Natural killer cell (primary cell): Measurements from ENCODE around the gene SEMA3A. TPM values are rescaled to one million over a fixed set of nuclear protein-coding genes. Genes with fewer than 3 reads are reported as not detected.

Experiments
- ATAC-seq, 3 donors: fragments of 150-1000 bp in 2 of 3; fragments of 200-7000 bp in 1 of 3; cut with Tn5 transposase; 1 replicate in 1 of 3; 2 replicates in 2 of 3; pipeline ENCODE4 v1.10.0; 2021; ENCODE audit warnings: mild to moderate bottlenecking in 2 of 3, moderate library complexity in 2 of 3
- DNase-seq, 2 donors: peaks; one replicate each; pipeline versions ENCODE4 v3.0.0 to v3.0.0-alpha.2; 2013 to 2021; ENCODE audit warnings: mixed read lengths in 1 of 2
- H3K27ac ChIP-seq: one replicate; pipeline ENCODE4 v1.5.1; 2013; ENCODE audit warnings: mild to moderate bottlenecking, low read length
- H3K27me3 ChIP-seq: one replicate; pipeline ENCODE4 v1.6.1; 2013; ENCODE audit warnings: low read length; ENCODE audit not compliant: control insufficient read depth, insufficient read depth
- H3K36me3 ChIP-seq: one replicate; pipeline ENCODE4 v1.6.1; 2013; ENCODE audit warnings: low read length; ENCODE audit not compliant: control insufficient read depth, insufficient read depth
- H3K4me1 ChIP-seq: one replicate; pipeline ENCODE4 v1.6.1; 2013; ENCODE audit warnings: low read length; ENCODE audit not compliant: control insufficient read depth, insufficient read depth
- H3K4me3 ChIP-seq: one replicate; pipeline ENCODE4 v1.5.1; 2013; ENCODE audit warnings: low read length
- H3K9me3 ChIP-seq: one replicate; pipeline ENCODE4 v1.6.1; 2013; ENCODE audit warnings: low read length; ENCODE audit not compliant: control insufficient read depth, insufficient read depth
- H3K27ac Mint-ChIP-seq, 2 donors: one replicate each; pipeline ENCODE4 v1.8.0; 2022; ENCODE audit warnings: mild to moderate bottlenecking in 2 of 2, mixed read lengths in 2 of 2, moderate library complexity in 1 of 2
- H3K27me3 Mint-ChIP-seq, 2 donors: one replicate each; pipeline ENCODE4 v1.8.0; 2022; ENCODE audit warnings: low read depth in 2 of 2, mixed read lengths in 2 of 2
- H3K36me3 Mint-ChIP-seq: one replicate; pipeline ENCODE4 v1.8.0; 2022; ENCODE audit warnings: mixed read lengths
- H3K4me1 Mint-ChIP-seq, 2 donors: one replicate each; pipeline ENCODE4 v1.8.0; 2022; ENCODE audit warnings: mixed read lengths in 2 of 2
- H3K4me3 Mint-ChIP-seq: one replicate; pipeline ENCODE4 v1.8.0; 2022; ENCODE audit warnings: mild to moderate bottlenecking, moderate library complexity, mixed read lengths
- H3K9me3 Mint-ChIP-seq, 2 donors: one replicate each; pipeline ENCODE4 v1.8.0; 2022; ENCODE audit warnings: mixed read lengths in 2 of 2
- CTCF ChIP-seq: fragments of 200-600 bp; IDR thresholded peaks from one replicate; pipeline ENCODE4 v1.8.0; 2022; ENCODE audit warnings: antibody characterized with exemption
- WGBS: methylation state at CpG from one replicate; pipeline ENCODE4 v1.1.7; 2013; ENCODE audit warnings: missing lambda C conversion rate; ENCODE audit not compliant: insufficient coverage; 5-methylcytosine and 5-hydroxymethylcytosine counted together
- intact Hi-C: fragments of 100-400 bp; cut with micrococcal nuclease; formaldehyde crosslinking; loops from one replicate; pipeline ENCODE4 v1.14.2; 2022
- total RNA-seq, 4 donors: library from RNA; stranded (reverse); fragments of 120-200 nt in 1 of 4; gene quantifications; one replicate each; pipeline versions ENCODE4 v1.2.3 to v1.2.4, GENCODE V29; 2013 to 2022

The SEMA3A gene
- total RNA-seq, 3 donors from 2014 or later (not counting 1 experiment from before 2014, with no cell fraction given) = 0.13 to 0.21 TPM; not detected in 1

- Mint-ChIP-seq H3K4me3 (no peak overlapping the region), H3K27ac (no peak overlapping the region), H3K4me1 (no peaks in the 10 kb centered on the region), H3K36me3 (no peaks in the 10 kb centered on the region), H3K9me3 (peaks cover 2 to 4% of the 10 kb centered on the region in 2 donors), H3K27me3 (no peaks in the 10 kb centered on the region)
- ATAC-seq (no peak), DNase-seq (no peak)
- Histone ChIP-seq H3K36me3 (no peaks in the 10 kb centered on the region), H3K27ac (no peak overlapping the region), H3K4me3 (no peak overlapping the region), H3K4me1 (no peaks in the 10 kb centered on the region), H3K9me3 (no peaks in the 10 kb centered on the region), H3K27me3 (no peaks in the 10 kb centered on the region)
- TF ChIP-seq CTCF = no peak
- intact Hi-C loops = no loop called here
Observed at GRCh38 chr7:84162125-84162524, 32.5 kb downstream of the SEMA3A start.

- DNase-seq (no peak), ATAC-seq (no peak)
- Mint-ChIP-seq H3K4me3 (no peak overlapping the region), H3K27ac (no peak overlapping the region), H3K36me3 (no peaks in the 10 kb centered on the region), H3K4me1 (no peaks in the 10 kb centered on the region), H3K27me3 (no peaks in the 10 kb centered on the region), H3K9me3 (peaks cover 2 to 4% of the 10 kb centered on the region in 2 donors)
- H3K36me3 ChIP-seq = no peaks in the 10 kb centered on the region
- intact Hi-C loops = no loop called here
- no CpG with 5 or more reads among the region's 1 CpG for WGBS
- no peaks in the 10 kb centered on the region for H3K4me1 ChIP-seq
- no peaks in the 10 kb centered on the region for H3K27me3 ChIP-seq
- no peak for TF ChIP-seq CTCF
- no peak overlapping the region for H3K27ac ChIP-seq
- H3K9me3 ChIP-seq = no peaks in the 10 kb centered on the region
- H3K4me3 ChIP-seq = no peak overlapping the region
Observed at GRCh38 chr7:84161398-84161797, 33.2 kb downstream of the SEMA3A start.

GRCh38 chr7:84159435-84159834 is 35.2 kb downstream of the SEMA3A start:
- peaks cover 4 to 6% of the 10 kb centered on the region in 2 donors for H3K9me3 Mint-ChIP-seq
- ATAC-seq (no peak), DNase-seq (no peak)

More at GRCh38 chr7:84159435-84159834, 35.2 kb downstream of the SEMA3A start:
- Histone ChIP-seq H3K27me3 (no peaks in the 10 kb centered on the region), H3K4me1 (no peaks in the 10 kb centered on the region), H3K4me3 (no peak overlapping the region), H3K9me3 (no peaks in the 10 kb centered on the region), H3K36me3 (no peaks in the 10 kb centered on the region), H3K27ac (no peak overlapping the region)
- Mint-ChIP-seq H3K4me3 (no peak overlapping the region), H3K4me1 (no peaks in the 10 kb centered on the region), H3K27ac (no peak overlapping the region), H3K36me3 (no peaks in the 10 kb centered on the region), H3K27me3 (no peaks in the 10 kb centered on the region)
- intact Hi-C loops = no loop called here
- TF ChIP-seq CTCF = no peak
